NCI-H748 treated with DMSO at 0.1 percent for 48 hours (cell line): ENCODE results near the gene CDHR5.
"Not testable (repeated sequence)": the region's sequence is repeated elsewhere in the genome, so short reads cannot be mapped to it uniquely, and the experiment has no call there.

Experiments
- DNase-seq: peaks from one replicate; lab custom pipeline; 2025; lab: John Stamatoyannopoulos, UW

Gene CDHR5, protein sequence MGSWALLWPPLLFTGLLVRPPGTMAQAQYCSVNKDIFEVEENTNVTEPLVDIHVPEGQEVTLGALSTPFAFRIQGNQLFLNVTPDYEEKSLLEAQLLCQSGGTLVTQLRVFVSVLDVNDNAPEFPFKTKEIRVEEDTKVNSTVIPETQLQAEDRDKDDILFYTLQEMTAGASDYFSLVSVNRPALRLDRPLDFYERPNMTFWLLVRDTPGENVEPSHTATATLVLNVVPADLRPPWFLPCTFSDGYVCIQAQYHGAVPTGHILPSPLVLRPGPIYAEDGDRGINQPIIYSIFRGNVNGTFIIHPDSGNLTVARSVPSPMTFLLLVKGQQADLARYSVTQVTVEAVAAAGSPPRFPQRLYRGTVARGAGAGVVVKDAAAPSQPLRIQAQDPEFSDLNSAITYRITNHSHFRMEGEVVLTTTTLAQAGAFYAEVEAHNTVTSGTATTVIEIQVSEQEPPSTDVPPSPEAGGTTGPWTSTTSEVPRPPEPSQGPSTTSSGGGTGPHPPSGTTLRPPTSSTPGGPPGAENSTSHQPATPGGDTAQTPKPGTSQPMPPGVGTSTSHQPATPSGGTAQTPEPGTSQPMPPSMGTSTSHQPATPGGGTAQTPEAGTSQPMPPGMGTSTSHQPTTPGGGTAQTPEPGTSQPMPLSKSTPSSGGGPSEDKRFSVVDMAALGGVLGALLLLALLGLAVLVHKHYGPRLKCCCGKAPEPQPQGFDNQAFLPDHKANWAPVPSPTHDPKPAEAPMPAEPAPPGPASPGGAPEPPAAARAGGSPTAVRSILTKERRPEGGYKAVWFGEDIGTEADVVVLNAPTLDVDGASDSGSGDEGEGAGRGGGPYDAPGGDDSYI

DNA sequence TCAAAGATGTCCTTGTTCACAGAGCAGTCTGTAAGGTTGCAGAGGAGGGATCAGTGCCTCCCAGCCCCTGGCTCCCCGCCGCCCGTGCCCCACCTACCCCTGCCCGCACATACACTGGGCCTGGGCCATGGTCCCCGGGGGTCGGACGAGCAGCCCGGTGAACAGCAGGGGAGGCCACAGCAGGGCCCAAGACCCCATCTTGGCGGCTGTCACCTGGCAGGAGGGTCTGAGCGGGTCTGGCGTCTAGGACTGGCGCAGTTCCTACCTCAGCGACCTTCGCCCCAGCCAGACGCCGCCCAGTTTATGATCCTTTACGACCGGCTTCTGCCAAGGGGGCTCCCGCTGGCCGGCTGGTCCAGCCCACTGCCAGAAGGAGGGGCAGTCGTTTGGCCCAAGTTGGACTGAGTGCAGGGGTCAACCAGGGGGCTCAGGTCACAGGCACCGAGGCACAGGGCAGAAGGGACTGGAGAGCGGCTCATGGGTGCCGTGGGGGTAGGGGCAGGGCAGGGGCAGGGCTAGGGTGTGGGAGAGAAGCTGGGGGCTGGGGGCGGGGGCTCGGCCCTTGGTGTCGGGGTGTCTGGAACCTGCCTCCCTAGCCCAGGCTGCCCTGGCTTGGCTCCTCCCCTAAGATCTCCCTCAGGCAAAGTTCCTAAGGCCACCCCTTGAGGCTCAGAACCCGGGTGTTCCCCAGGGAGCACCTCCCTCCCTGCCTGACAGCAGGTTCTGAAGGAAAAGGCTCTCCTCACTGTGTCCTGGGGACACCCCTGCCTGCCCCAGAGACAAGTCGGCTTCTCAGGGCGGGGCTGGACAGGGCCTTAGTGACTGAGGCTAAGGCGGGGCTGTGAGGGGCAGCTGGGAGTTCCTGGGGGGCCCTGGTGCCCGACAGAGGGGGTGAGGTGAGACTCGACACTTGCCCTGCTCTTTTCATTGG is at the start of gene CDHR5:
CDHR5 (minus strand) TSS at position 251 of the 931 bp plus-strand sequence; CDS start at position 198, 53 bp downstream.
- DNase-seq = no peak

DNA sequence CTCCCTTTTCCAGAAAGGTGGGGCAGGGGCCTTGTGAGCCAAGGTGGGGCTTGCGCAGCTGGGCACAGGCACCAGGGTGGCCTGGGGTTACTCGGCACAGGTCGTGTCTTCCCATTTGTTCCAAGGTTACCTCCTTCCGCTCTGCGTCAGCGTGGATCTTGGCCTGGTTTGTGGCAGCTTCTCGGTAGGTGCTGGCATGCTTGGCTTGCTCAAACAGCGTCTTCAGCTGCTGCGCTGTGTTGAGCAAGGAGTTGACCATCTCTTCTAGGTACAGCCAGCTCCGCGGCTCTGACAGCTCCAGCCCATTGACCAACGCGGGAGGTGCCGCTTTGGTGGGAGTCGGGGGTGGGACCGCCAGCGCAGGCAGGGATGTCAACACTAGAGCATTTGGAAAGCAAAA is 49.7 kb upstream of the CDHR5 start:
- no peak for DNase-seq

DNA sequence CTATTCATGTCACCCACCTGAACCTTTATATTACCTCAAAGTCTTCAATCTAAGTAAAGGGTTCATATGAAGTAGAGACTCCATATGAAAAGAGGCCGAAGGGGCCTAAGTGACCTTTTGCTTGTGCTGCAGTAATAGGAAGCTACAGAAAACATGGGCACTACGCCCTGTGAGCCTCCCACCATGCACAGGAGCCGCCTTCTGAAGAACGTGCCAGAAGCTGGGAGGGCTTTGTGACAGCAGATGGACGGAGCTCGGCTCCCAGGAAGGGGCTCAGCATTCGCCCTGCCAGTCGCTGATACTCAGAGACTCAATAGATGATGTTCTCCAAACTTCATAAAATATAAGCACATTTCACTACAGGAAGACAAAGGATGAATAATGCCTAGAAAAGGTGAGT is 49.1 kb upstream of the CDHR5 start:
- no peak for DNase-seq

DNA sequence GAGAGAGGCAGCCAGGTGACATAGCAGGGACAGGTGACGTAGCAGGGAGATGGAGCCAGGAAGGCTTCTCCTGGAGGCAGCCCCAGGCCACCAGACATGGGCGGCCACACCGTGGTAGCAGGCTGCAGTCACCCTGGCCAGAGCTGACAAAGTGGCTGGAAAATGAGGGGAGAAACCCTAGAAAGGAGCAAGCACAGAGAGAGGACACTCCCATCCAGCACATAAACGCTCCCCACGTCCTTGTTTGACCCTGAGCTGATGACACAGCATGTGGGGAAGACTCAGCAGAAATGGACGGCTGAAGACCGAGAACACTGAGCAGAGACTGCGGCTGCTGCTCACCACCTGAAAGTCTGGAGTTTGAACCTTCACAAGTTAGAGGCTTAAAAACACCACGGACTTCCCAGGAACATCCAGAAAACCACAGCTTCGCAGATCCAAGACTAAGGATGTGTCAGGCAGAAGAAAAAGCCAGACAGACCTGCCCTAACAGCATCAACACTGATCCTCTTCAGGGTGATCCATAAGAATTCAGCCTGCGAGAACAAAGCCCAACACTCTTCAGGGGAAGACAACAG is 41.0 kb upstream of the CDHR5 start:
- DNase-seq = no peak

DNA sequence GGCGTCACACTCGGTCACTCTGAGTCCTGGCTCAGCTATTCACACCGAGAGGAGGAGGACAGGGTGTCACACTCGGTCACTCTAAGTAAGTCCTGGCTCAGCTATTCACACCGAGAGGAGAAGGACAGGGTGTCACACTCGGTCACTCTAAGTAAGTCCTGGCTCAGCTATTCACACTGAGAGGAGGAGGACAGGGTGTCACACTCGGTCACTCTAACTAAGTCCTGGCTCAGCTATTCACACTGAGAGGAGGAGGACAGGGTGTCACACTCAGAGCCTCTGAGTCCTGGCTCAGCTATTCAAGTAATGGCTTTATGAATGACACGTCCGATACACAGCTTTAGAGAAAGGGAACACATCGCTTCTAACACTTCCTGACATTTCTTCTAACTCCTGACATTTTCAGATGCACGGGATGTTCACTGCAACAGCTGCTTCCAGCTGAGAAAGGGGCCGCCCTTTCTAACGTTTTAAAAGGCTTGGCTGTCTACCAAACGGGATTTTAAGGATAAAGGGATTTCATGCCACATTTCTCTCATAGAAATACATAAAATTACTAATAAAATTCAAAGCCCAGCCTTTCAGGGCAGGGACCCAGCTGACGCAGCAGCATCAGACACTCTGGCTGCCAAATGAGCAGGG is 40.4 kb upstream of the CDHR5 start:
- no peak for DNase-seq

DNA sequence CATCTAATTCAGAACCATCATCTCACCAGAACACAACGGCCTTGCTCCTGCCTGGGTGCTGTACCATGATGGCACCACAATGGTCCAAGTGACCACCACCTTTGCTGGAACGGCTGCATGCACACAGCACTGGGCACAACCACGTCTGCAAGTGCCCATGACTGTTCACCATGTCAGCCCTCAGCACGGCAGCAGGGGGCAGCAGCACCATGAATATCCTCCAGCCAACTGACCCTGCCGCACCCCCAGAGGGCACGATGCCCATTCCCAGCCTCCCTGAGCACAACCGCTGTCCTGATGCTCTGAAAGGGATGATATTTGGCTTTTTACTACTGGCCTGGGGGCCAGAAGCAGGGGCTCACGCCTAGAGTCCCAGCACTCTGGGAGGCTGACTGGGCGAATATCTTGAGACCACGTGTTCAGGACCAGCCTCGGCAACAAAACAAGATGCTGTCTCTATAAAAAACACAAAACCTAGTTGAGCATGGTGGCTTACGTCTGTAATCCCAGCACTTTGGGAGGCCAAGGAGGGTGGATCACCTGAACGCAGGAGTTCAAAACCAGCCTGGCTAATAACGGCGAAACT is 38.0 kb upstream of the CDHR5 start:
- peak; percentile 10 for DNase-seq

DNA sequence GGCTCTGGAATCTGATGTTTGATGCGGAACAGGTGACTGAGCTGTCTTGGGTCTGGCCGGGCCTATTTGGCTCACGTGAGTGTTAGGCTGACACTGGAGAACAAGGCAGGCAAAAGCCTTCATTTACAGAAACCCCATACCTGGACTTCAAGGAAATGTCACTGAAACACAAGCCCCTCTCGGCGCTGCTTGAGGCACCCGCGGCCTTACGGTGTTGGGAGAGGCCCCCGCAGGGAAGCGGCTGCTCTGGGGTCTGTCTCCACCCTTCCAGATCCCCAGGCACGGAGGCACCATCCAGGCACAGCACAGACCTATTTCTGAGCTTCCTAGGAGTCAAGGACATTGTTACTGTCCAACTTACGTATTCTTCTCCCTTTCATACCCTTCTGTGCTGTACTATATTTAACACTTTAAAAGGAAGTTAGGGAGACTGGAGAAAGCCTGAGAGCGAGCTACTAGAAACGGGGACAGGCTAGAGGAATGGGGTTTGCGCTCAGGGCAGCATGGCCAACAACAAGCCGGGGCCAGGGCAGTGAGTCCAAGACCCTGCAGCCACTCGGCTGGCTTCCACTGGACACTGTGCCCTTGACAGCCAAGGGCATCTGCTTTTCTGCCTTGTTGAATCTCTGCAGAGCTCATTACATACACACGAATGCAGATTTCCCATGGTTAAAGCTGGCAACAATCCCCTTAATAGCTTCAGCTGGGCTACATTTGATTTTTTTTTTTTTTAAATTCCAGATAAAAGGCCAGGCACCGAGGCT is 36.1 kb upstream of the CDHR5 start:
- no peak for DNase-seq

DNA sequence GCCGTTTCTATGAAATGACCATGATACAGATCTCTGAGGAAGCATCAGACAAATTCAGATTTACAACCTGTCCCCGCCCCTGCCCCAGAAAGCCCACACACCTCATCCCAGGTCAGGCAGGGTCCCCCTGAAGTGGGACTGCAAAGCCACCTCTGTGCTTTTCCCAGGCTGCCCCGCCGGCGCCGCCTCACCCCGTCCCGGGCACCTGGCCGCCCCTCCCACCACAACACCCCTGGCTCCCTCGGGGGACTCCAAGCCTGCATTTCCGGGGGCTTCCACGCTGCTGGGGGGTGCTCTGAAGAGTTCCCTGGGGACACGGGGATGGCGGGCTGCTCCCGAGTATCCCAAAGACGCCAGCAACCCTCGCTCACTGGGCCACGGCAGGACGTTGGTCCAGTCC is 35.5 kb upstream of the CDHR5 start:
- no peak for DNase-seq

DNA sequence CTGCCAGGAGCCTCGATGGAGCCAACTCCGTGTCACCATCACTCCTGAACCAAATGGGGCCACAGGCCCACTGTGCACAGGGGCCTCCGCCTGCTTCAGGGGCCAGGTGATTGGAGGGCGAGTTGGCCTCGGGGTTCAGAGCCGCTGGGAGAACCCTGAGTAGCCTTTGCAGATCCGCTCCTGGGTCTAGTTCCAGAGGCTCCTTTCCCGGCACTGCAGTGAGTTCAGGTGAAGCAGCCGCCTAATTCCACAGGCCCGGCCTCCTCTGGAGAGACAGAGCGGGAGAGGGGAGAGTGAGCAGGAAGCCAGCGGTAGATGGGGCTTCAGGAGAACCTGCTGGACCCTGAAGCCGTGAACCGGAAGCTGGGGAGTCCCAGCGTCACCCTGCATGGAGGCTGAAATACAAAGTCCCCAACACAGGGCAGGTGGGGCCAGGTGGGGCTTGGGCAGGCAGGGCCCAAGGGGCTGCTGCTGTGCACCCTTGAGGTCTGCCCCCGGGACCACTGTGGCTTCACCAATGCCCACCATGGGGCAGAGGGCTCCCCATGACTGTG is 34.9 kb upstream of the CDHR5 start:
- DNase-seq = no peak

DNA sequence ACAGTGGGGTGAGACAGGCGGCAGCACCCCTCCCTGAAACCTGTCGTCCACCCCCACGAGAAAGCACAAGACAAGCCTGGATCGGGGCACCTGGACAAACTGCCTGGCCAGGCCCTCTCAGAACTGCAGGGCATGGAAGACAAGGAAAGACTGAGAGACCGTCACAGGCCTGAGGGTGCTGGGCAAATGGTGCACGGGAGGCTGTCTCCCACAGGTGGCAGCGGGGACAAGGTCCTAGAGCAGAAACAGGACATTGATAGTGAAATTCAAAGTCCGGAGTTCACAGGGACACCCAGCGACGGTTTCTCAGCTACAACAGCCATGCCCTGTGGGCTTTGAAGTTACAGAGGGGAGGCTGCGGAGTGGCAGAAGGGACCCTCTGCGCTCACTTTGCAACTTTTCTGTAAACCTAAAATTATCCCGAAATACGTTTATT is 33.0 kb upstream of the CDHR5 start:
- DNase-seq = no peak

DNA sequence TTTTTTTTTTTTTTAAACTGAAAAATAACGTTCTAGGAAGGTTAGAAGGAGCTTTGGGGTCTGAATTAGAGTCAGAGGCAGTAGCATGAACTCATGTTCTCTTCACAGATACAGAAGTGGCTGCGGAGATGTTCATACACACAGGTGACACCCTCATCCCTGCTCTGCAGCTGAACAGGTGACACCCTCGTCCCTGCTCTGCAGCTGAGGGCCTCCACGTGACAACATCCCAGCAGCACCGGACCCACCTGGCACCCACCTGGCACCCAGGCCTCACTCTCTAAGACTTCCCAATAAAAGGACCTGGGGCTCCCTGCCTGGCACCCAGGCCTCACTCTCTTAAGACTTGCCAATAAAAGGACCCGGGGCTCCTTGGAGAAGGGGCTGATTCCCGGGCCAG is 32.1 kb upstream of the CDHR5 start:
- DNase-seq = no peak

DNA sequence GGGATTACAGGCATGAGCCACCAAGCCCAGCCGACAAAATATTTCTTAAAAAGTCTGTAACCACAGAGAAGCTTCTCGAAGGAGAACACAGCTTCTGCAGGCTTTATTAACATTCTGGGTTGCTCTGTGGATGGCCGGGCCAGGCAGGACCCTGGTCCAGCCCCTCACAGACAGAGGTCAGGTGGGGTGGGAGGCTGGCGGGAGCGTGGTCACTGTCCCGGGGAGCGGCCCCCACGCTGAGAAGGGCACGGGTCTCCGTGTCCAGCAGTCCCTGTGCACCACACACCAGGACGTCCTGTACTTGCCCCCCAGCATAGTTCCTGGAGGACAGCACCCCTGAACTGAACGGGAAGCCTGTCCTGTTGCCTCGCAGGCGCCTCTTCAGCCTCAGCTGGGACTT is 31.7 kb upstream of the CDHR5 start:
- no peak for DNase-seq

DNA sequence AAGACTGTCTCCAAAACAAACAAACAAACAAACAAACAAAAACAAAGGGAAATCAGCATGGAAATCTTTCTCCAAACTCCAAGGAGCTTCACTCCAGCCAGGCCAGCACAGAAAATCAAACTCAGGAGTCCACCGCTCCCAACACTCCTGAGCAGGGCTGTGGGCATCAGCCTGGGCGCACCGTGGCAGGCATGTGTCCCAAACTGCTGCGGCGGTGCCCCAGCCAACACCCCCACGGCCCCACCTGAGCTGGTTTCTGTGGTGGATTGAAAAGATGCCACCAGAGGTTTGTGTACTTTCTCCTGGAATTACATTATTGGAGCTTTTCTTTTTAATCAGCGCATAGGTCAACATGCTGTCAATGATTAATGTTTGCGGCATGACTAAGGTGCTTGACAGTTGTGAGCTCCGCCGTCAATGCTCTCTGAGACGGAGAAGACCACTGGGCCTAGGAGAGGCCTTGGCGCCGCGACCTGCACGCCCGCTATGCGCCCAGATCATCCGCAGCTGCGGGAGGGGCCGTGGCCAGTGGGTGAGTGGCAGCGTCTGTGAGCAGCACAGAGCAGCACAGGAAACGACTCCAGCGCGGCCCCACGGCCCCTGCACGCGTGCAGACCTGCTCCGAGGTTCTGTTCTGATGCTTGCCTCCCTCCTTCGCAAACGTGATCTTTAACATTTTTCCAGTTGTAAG is 30.4 kb upstream of the CDHR5 start:
- no peak for DNase-seq

DNA sequence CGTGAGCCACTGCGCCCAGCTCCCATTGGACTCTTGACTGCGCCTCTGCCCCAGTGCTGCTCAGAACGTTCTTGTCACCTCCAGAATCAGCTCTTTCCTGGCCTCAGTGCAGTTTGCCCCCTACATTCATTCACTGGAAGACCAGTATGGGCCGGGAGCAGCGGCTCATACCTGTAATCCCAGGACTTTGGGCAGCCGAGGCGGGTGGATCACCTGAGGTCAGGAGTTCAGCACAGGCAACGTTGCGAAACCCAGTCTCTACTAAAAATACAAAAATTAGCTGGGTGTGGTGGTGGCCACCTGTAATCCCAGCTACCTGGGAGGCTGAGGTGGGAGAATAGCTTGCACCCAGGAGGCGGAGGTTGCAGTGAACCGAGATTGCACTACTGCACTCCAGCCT is 29.7 kb upstream of the CDHR5 start:
- not testable (repeated sequence) for DNase-seq

DNA sequence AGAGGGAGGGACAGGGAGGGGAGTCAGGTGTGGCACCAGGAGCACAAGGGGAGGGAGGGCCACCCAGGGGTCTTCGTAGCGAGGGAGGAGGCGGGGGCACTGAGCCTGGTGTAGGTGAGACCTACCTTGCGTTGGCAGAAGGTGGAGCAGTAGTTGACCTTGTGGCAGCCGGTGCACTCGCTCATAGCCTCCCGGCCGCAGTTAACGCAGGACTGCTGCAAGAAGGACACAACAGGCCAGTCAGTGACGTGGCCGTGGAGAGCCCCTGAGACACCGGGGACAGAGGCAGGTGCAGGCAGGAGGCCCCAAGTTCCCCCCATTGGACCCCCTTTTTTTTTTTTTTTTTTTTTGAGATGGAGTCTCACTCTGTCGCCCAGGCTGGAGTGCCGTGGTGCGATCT is 29.1 kb upstream of the CDHR5 start:
- DNase-seq = no peak

DNA sequence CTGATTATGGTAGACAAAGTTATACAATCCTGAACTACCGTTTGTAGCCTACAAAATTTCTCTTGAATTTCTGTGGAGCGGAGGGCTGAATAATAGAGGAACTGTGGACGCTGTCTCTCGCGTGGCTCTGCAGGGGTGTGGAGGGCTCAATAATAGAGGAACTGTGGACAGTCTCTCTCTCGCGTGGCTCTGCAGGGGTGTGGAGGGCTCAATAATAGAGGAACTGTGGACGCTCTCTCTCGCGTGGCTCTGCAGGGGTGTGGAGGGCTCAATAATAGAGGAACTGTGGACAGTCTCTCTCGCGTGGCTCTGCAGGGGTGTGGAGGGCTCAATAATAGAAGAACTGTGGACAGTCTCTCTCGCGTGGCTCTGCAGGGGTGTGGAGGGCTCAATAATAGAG is 28.4 kb upstream of the CDHR5 start:
- DNase-seq = not testable (repeated sequence)

DNA sequence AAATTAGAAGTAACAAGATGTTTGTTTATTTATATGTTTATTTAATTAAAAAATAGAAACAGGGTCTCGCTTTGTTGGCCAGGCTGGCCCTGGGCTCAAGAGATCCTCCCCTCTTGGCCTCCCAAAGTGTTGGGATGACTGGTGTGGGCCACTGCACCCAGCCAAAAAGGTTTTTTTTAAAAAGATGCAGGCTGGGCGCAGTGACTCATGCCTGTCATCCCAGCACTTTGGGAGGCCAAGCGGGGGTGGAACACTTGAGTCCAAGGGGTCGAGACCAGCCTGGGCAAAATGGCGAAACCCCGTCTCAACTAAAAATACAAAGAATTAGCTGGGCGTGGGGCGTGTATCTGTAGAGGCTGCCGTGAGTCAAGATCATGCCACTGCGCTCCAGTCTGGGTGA is 25.7 kb upstream of the CDHR5 start:
- DNase-seq = no peak

DNA sequence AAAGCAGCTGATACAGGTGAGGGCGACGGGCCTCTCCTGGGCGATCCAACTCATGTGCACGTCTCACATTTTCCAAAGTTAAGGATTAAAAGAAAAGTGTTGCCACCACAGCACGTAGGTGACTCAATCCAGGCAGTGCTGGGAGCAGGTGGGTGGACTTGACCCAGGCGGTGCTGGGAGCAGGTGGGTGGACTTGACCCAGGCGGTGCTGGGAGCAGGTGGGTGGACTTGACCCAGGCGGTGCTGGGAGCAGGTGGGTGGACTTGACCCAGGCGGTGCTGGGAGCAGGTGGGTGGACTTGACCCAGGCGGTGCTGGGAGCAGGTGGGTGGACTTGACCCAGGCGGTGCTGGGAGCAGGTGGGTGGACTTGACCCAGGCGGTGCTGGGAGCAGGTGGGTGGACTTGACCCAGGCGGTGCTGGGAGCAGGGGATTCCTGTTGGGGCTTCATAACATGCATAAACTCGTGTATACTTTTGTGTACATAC is 23.0 kb upstream of the CDHR5 start:
- not testable (repeated sequence) for DNase-seq

DNA sequence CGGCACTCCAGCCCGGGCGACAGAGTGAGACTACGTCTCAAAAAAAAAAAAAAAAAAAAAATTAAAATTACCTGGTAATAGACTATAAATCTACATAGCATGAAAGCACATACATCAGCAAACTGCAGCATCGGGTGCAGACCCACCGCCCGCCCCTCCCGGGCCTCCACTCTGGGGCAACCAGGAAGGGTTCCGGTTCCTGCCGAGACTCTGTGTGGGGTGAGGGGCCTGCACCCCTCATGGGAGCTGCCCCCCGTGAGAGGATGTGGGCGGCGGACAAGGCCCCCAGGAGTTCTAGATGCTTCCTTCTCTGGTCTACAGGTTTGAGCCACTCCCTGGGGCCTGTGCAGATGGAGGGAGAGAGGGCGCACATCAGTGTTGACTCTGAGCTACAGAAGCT is 21.5 kb upstream of the CDHR5 start:
- no peak for DNase-seq
